ENCODE data around the gene MYH7.

Gene MYH7

GRCh38 chr14:23365732-23366425 is 69.6 kb downstream of the MYH7 start:
- peak; percentile 23 for DNase-seq

- DNase-seq = no peak
These were observed 70.3 kb downstream of the MYH7 start, which contains the start of gene EFS for GRCh38 chr14:23365036-23365731. Gene EFS (minus strand): TSS chr14:23365172. CDS start chr14:23365025, 147 bp downstream.

- no peak for DNase-seq
These were observed 71.1 kb downstream of the MYH7 start for GRCh38 chr14:23364164-23365035.

Data from NCI-H1092 treated with DMSO at 0.1 percent for 48 hours (cell line).